GM12872 (cell line): ENCODE results near the gene OSBPL9.

Experiments used
- TF ChIP-seq, protein P1 (sequence below): IDR thresholded peaks from 3 replicates; pipeline ENCODE4 v1.5.1; 2011; ENCODE audit warnings: low read depth, mild to moderate bottlenecking, low read length, moderate library complexity; ENCODE audit not compliant: insufficient read depth

OSBPL9 gene

DNA sequence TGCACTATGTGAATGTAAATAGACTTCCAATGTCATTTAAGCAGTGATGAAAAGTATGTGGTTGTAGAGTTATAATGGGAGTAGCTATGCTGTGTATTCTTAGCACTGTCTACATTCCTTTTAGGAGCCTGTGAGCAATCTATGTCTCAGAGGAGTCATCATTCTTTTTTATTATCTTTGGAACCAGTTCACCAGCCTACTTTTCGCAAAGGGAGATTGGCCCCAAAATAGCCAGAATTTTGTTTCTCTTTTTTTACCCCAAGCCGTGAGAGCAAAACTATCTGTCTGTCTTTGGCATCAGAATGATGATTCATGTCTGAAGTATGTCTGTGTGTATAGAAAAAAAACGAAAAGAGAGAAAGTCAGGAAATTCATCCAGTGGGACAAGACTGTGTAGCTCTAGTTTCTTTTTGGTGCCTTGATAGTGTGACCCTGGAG, 44.2 kb downstream of the OSBPL9 start:
- TF ChIP-seq, protein P1, sequence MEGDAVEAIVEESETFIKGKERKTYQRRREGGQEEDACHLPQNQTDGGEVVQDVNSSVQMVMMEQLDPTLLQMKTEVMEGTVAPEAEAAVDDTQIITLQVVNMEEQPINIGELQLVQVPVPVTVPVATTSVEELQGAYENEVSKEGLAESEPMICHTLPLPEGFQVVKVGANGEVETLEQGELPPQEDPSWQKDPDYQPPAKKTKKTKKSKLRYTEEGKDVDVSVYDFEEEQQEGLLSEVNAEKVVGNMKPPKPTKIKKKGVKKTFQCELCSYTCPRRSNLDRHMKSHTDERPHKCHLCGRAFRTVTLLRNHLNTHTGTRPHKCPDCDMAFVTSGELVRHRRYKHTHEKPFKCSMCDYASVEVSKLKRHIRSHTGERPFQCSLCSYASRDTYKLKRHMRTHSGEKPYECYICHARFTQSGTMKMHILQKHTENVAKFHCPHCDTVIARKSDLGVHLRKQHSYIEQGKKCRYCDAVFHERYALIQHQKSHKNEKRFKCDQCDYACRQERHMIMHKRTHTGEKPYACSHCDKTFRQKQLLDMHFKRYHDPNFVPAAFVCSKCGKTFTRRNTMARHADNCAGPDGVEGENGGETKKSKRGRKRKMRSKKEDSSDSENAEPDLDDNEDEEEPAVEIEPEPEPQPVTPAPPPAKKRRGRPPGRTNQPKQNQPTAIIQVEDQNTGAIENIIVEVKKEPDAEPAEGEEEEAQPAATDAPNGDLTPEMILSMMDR = no peak

DNA sequence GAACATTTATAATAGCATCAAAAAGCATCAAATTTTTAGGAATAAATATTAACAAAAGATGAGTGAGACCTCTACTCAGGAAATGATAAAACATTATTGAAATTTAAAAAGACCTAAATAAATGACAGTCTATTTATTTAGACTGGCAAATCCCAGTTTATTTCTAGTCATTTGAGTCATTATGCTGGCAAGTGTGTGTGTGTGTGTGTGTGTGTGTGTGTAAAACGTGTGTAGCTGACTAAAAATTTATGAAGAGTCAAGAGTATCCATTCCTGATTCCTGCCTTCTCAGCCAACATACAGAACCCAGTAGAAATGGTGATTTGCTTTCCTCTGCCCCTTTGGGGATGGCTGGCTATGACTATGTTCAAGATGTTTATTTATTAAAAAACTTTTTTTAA, 46.2 kb downstream of the OSBPL9 start:
- TF ChIP-seq, protein P1 = no peak

DNA sequence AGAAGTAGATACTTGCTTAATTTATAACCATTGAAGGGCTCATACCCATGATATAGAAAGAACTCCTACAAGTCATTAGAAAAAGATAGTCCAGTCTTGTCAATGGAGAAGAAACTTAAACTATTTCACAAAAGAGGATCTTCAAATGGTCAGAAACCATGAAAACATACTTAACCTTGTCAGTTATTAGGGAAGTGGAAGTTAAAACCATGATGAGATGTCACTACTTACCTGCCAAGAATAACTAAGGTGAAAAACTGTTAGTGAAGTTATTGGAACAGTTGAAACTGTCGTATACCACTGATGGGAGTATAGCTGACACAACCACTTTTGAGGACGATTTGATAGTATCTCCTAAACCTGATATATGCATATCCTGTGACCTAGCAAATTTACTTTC, 46.8 kb downstream of the OSBPL9 start:
- TF ChIP-seq, protein P1 = no peak

DNA sequence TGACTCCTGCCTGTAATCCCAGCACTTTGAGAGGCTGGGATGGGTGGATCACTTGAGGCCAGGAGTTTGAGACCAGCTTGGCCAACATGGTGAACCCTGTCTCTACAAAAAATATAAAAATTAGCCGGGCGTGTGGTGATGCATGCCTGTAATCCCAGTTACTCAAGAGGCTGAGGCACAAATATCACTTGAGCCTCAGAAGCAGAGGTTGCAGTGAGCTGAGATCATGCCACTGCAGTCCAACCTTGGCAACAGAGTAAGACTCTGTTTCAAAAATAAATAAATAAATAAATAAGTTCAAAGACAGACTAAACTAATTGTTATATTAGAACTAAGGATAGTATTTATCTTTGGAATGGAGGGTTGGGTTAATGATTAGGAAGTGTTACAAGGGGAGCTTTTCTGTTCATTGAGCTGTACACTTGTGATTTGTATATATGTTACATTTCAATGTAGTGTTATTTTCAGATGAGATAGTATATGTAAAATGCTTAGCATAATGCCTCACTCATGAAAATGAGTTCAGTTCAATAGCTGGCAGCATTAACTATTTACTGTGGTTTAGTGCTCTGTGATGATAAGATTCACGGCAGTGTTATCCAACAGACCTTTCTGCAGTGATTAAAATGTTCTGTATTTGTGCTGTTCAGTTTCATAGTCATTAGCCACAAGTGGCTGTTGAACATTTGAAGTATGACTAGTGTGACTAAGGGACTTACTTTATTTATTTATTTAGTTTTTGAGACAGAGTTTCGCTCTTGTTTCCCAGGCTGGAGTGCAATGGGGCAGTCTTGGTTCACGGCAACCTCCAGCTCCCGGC, 47.7 kb downstream of the OSBPL9 start:
- TF ChIP-seq, protein P1 = no peak

DNA sequence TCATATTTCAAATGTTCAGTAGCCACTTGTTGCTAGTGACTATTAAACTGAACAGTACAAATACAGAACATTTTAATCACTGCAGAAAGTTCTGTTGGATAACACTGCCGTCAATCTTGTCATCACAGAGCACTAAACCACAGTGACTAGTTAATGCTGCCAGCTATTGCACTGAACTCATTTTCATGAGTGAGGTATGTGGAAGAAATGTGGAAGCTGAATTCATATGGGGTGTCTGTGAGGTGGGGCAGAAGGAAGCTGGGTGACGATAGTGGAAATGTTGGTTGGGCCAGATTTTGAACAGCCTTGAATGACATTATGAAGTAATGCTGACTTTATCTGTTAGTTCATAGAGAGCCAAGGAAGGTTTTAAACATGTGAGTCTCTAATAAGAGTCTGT, 49.6 kb downstream of the OSBPL9 start:
- TF ChIP-seq, protein P1 = no peak

DNA sequence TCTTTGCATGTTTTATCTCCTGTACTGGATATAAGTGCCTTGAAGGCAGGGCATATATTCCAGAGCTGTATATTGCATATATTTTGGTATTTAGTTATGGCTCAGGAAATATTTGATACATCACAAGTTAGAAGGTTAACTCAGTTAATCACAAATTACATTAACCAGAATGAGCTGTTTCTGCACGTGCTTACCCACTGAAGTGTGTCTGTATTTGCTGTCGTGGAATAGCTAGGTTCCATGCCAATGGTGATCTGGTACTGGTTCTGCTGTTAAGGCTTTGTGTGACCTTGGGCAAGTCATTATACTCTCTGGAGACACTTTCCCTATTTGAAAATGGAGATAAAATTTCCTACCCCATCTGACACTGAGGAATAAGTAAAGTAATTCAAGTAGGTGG, 50.7 kb downstream of the OSBPL9 start:
- TF ChIP-seq, protein P1 = no peak

DNA sequence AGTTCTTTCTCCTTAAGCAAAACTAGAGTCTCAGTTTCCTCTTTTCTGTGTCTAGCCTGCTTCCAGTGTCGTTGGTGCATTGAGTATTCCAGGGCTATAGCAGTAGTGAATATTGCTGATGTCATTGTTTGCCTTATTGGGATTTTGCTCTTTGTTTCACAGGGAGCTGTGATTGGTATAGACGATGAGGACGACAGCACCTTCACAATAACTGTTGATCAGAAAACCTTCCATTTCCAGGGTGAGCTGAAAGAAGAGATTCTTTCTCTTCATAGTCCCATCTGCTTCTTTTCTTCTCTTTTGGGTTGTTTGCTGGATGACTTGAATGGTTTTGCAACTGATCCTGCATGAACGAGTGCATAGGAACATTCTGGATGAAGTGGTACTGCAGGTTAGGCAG, 52.4 kb downstream of the OSBPL9 start:
- TF ChIP-seq, protein P1 = no peak
